Inferior parietal cortex (tissue), 1 donor: ENCODE measurements around the gene CEBPE.
"Not testable (repeated sequence)": the region's sequence is repeated elsewhere in the genome, so short reads cannot be mapped to it uniquely, and the experiment has no call there.

Experiments
- DNase-seq: peaks from one replicate; pipeline ENCODE4 v3.0.0-alpha.2; 2016; ENCODE audit errors: extremely low spot score

CEBPE gene

GRCh38 chr14:23121361-23121771, 2.3 kb upstream of the CEBPE start:
- no peak for DNase-seq

DNA sequence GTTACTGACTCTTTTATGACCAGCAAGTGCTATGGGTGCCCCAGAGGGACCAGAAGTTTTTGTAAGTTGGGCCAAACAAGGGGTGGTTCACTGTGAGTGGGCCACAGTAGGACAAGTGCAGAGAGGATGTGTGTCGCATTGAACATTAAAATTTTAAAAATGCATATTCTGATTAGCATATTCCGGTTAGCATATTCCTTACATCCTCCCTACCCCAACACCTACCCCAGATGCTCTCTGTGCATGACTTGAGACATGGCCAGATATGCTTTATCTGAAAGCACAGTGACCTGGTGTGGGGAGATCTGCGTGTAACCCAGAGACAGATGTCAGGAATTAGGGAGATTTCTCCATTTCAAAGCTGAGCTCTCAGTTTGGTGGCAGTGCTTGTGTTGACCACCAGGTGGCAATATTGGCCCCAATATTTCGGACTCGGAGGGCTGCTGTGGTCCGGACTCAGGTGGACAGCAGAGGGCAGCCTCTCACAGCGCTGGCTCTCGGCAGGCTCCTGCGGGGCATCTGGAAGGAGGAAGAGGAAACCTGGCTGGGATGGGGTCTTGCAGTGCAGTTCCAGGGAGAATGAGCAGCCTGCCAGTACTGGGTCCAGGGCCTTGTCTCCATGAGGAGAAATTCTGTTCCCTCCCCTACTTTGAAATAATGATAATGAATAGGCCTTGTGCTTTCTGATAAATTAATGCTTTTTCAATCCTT, 1.6 kb upstream of the CEBPE start:
- DNase-seq = peak; percentile 97

- no peak for DNase-seq
Measured at GRCh38 chr14:23119363-23120327, 590 bp upstream of the CEBPE start.

GRCh38 chr14:23117371-23118020, 1.6 kb downstream of the CEBPE start:
- DNase-seq = no peak

- DNase-seq = no peak
Measured at GRCh38 chr14:23115918-23116317, 3.1 kb downstream of the CEBPE start.

GRCh38 chr14:23115039-23115731, 3.9 kb downstream of the CEBPE start:
- no peak for DNase-seq

DNA sequence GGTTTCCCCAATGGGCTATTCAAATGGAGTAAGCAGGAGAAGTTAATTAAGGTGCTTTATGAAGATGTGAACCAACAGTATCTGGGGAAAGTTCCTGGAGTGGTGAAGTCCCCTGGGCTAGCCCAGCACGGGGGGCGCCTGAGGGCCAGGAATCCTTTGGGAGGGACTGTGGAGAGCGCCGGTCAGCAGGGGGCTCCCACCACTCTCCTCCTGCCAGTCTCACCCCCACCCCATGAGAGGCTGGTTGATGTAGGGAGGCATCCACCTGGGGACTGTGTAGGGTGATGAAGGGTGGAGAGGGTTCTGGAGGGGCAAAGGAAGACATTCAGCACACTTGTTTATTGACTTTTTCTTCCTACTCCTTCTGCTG, 4.4 kb downstream of the CEBPE start:
- DNase-seq = no peak

GRCh38 chr14:23114120-23114458, 5.0 kb downstream of the CEBPE start:
- DNase-seq = no peak

- DNase-seq = no peak
Measured at GRCh38 chr14:23113431-23114119, 5.5 kb downstream of the CEBPE start.

GRCh38 chr14:23112359-23113178, 6.5 kb downstream of the CEBPE start:
- peak; percentile 40 for DNase-seq

DNA sequence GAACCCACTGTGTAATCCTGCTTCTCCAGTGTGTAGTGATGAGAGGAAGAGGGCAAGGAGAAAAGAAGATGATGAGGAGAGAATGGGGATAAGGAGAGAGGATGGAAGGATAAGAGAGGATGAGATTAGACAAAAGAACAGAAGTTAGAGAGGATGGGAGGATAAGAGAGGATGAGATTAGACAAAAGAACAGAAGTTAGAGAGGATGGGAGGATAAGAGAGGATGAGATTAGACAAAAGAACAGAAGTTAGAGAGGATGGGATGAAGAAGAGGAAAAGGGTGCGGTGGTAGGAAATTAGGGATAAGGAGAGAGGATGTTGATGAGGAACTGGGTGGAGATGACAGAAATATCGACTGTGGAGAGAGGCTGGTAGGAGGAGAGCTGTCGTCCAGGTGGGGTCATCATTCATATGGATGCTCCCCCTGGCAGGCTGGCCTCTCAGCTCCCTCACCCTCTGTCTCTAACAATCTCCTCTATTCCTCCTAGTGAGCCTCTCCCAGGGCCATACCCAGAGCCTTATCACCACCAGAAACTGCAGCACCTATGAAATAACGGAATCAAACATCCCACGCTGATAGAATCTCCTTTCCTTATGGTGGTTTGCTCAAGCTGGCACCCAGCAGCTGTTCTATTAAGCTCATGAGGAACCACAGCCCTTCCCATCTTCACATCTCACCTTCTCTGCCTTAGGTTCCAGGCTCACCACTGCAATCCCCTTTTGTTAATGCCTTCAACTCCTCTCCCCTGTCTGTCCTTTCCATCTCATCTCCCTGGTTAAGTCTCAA, 8.3 kb downstream of the CEBPE start:
- no peak for DNase-seq

GRCh38 chr14:23109769-23110168, 9.3 kb downstream of the CEBPE start:
- DNase-seq = no peak

- not testable (repeated sequence) for DNase-seq
Measured at GRCh38 chr14:23108169-23108568, 10.9 kb downstream of the CEBPE start.

DNA sequence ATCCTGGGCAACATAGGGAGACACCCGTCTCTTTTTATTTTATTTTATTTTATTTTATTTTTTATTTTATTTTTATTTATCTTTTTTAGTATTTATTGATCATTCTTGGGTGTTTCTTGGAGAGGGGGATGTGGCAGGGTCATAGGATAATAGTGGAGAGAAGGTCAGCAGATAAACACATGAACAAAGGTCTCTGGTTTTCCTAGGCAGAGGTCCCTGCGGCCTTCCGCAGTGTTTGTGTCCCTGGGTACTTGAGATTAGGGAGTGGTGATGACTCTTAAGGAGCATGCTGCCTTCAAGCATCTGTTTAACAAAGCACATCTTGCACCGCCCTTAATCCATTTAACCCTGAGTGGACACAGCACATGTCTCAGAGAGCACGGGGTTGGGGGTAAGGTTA, 11.4 kb downstream of the CEBPE start:
- not testable (repeated sequence) for DNase-seq

DNA sequence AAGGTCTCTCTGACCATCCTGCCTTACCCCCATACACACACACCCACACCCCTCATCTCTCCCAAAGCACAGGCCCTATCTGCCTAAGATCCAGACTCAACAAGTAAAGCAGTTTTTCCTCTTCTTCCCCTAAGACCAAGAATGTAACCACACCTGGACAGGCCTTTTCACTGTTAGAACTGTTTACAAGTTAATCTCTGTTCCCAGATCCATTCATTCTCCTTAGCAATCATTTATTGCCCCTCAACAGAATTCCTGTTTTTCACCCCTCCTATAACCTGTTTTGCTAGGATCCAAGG, 12.4 kb downstream of the CEBPE start:
- no peak for DNase-seq

- no peak for DNase-seq
Measured at GRCh38 chr14:23105348-23105824, 13.7 kb downstream of the CEBPE start.

DNA sequence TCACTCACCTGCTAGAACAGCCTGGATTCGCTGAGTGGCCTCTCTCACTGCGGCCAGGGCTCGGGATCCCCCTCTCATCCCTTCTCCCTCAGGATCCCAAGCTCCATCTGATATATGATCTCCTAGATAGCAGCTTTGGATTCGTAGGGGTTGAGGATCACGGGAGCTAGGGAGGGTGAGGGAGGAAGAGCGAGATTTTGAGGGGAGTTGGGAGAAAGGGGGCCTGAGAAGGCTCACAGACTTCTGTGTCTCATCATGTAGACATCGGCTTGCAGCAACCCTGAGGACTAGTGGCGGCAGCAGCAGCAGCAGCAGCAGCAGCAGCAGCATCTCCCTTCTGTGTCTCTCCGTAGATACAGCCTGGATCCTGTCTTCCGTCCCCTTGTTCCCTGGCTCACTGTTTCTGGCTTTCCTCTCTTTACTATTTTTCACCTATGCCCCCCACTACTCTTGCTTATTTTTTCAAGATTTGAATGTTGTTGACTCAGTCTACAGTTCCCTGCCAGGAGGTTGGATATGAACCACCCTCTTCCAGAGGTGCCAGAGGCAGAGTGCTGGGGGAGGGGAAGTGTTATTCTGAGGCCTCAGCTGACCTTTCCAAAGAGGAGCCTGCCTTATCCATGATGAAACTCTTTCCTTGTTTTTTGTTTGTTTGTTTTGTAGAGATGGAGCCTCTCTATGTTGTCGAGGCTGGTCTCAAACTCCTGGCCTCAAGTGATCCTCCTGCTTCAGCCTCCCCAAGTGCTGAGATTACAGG, 14.3 kb downstream of the CEBPE start, which contains the start of gene CIROP:
Gene CIROP (minus strand): TSS at position 399 of the 757 bp plus-strand sequence. CDS start 69 bp downstream, at position 330.
- DNase-seq = no peak

DNA sequence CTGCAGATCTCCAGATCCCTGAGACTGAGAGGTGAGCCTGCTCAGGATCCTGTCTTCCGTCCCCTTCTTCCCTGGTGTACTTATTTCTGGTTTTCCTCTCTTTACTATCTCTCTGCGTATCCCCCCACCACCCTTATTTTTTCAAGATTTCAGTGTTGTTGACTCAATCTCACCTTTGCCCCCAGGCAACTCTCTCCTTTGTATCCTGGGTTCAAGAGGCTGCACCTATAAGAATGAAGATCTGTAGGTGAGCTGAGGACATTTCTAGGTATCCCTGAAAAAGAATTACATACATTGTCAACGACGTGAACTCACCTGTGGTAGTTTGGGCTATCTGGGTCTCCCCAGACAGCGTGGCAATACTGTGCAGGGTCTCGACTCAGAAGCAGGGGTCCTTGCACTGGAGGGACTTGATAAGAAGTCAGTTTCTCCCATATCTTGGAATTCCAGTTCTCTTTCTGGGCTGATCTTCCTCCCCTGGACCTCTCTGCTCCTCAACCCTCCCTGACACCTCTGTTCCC, 14.9 kb downstream of the CEBPE start:
- no peak for DNase-seq

DNA sequence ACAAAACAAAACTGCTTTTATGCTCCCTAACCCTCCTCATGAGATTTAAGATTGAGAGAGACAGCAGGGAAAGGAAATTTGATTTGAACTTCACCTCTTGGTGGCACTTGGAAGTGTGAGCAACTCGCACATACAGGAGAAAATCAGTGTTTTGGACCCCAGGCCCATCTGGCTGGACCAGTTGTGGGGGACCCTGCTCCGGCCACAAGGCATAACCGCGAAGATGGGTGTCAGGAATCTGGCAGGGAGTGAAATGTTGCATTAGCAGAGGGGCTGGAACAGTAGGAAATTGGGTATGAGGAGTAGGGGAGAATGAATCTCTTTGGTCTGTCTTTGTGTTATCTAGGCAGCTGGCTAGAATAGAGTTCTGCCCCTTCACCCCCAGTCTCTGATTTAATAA, 15.5 kb downstream of the CEBPE start:
- DNase-seq = no peak
